Transverse colon (tissue), 3 donors: Measurements from ENCODE around the gene ATE1.

Source experiments
- CTCF ChIP-seq, 5 experiments: fragments of 200-600 bp in 3 of 5; fragments of 450-650 bp in 2 of 5; sonication (generic) in 3 of 5; IDR thresholded peaks; 1 replicate in 2 of 5; 2 replicates in 3 of 5; pipeline ENCODE4 v1.5.1; 2016 to 2017; ENCODE audit warnings: antibody characterized with exemption in 5 of 5, inconsistent platforms in 3 of 5, mild to moderate bottlenecking in 2 of 5, moderate library complexity in 1 of 5
- POLR2A ChIP-seq: fragments of 450-650 bp; IDR thresholded peaks from one replicate; pipeline ENCODE4 v1.6.1; 2016; ENCODE audit warnings: antibody characterized with exemption, mild to moderate bottlenecking, moderate library complexity

- TF ChIP-seq POLR2A (no peak), CTCF (IDR thresholded peaks at IDR 0.05) (no peak)
These were observed 65.8 kb downstream of the ATE1 start for GRCh38 chr10:121862042-121862441.
